ENCODE measurements around the gene TMEM116.

DNA sequence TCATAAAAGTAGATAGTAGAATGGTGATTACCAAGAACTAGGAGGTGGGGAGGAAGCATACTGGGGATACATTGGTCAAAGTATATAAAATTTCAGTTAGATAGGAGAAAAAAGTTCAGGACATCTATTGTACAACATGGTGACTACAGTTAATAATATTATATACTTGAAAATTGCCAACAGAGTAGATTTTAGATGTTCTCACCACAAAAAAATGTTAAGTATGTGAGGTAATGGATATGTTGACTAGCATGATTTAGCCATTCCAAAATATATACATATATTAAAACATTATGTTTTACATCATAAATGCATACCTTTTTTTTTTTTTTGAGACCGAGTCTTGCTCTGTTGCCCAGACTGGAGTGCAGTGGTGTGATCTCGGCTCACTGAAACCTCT lies 31.0 kb downstream of the TMEM116 start:
- TF ChIP-seq, protein P1, sequence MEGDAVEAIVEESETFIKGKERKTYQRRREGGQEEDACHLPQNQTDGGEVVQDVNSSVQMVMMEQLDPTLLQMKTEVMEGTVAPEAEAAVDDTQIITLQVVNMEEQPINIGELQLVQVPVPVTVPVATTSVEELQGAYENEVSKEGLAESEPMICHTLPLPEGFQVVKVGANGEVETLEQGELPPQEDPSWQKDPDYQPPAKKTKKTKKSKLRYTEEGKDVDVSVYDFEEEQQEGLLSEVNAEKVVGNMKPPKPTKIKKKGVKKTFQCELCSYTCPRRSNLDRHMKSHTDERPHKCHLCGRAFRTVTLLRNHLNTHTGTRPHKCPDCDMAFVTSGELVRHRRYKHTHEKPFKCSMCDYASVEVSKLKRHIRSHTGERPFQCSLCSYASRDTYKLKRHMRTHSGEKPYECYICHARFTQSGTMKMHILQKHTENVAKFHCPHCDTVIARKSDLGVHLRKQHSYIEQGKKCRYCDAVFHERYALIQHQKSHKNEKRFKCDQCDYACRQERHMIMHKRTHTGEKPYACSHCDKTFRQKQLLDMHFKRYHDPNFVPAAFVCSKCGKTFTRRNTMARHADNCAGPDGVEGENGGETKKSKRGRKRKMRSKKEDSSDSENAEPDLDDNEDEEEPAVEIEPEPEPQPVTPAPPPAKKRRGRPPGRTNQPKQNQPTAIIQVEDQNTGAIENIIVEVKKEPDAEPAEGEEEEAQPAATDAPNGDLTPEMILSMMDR (IDR thresholded peaks at IDR 0.05), result no peak
- no peak for TF ChIP-seq POLR2A (IDR thresholded peaks at IDR 0.05)

Measured in lower leg skin (tissue), 3 donors.